ENCODE data around the gene IGSF5.
"Not testable (repeated sequence)": the region's sequence is repeated elsewhere in the genome, so short reads cannot be mapped to it uniquely, and the experiment has no call there.

The IGSF5 gene

DNA sequence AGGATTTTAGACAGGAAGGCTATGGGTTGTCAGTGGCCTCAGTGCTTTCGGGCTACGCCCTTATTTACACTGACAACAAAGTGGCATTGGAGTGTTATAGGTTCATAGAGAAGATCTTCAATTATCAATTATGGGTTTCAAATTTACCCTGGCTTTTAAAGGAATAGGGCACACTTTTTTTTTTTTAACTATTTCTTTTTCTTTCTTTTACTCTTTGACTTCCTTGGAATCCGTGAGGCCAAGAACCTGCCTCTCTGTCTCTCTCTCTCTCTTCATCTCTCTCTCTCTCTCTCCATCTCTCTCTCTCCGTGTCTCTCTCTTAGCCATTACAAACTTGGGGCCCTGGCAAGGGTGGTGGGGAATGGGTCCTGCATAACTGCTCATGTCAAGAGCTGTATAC is at the start of gene IGSF5:
Gene IGSF5 (plus strand): TSS at position 301 of the 400 bp plus-strand sequence. CDS start 327 bp downstream, outside the sequence.
- DNase-seq = not testable (repeated sequence)

DNA sequence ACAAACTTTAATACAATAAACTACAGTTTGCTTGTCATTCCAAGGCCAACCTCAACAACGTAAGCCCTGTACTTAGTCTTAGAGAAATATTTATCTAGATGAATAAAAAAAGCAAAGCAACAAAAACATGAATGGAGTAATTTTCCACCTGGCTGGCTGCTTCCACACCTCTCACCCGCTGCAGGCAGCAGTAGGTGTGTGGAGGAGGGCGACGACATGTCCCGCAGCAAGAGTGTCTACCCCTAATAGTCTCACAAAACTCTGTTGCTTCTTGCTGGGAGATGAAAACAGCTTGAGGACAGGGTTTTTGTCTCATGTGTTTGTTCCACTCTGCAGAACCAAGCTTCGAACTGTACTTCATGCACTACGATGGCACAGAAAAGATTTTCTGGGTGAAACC is 48.8 kb upstream of the IGSF5 start:
- no peak for DNase-seq

DNA sequence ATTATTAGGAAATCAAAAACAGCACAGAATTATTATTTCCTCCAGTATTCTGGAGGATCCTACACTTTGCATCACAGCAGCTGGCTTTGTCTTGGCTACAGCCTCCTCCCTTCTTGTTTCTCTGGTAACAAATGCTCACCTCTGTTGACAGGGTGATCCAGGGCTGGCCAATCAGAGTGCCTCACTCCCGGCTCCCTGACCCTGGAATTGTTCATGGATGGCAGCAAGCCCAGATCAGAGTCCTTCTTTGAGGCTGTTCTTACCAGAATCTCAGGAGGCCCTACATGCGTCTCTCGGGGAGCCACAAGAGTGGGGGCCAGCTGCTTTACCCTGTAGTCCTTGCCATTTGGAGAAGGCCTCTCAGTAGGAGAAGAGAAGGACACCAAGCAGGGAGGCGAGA is 48.4 kb upstream of the IGSF5 start:
- DNase-seq = no peak

DNA sequence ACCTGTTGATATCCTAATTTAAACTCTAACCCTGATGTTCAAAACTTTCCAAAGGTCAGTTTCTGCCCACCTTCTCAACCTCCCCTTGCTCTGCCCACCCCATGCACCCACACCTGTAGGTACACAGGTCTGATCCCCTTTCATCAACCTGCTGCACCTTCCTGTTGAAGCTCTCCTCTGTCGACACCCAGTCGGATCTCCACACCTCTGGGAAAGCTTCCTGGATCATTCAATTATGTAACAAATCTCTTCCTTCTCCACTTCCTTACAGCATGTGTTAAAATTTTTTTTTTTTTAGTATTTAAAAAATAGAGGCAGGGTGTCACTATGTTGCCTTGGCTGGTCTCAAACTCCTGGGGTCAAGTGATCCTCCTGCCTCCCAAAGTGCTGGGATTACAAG is 44.7 kb upstream of the IGSF5 start:
- no peak for DNase-seq

DNA sequence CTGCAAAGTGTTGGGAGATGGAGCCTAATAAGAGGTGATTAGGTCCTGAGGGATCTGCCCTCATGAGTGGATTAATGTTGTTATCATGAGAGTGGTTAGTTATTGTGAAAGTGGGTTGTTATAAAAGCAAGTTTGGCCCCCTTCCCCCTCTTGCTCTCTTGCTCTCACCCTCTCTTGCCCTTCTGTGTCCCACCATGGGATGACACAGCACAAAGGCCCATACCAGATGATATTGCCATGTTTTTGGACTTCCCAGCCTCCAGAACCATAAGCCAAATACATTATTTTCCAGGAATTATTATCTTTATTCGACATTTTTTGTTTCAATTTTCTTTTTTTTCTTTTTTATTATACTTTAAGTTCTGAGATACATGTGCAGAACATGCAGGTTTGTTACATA is 41.4 kb upstream of the IGSF5 start:
- DNase-seq = no peak

DNA sequence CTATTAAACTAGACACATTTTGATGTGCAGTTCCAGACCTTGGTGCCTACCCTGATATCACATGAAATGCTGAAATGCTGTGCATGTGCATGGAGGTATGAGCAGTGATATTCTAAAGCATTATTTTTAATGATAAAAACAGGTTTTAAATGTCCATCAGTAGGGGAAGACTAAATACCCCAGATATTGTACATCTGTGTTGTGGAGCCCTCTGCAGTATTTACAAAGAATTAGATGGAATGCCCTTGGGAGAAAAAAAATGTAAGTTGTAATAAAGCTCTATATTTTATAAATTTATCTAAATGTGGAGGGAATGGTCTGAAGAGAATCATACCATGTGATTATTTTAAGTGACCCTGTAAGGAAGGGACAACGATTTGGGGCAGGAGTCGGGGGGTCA is 39.1 kb upstream of the IGSF5 start:
- no peak for DNase-seq

DNA sequence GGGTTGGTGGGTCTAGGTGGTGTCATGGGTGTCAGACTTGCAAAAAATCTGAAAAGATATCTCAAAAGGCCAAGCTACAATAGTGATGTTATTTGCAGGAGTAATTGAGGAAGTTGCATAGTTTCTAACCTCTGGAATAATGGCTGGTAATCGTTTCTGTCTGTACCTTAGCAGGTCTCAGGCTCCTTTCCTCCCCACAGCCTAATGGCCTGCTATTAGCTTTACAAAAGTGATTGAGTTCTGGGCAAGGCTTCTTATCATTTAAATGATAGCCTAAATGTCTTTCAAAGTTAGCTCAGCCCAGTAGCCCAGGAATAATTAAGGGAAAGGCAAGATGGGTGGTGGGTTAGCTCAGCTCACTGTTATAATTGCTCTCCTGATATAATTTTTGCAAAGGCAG is 37.7 kb upstream of the IGSF5 start:
- no peak for DNase-seq

DNA sequence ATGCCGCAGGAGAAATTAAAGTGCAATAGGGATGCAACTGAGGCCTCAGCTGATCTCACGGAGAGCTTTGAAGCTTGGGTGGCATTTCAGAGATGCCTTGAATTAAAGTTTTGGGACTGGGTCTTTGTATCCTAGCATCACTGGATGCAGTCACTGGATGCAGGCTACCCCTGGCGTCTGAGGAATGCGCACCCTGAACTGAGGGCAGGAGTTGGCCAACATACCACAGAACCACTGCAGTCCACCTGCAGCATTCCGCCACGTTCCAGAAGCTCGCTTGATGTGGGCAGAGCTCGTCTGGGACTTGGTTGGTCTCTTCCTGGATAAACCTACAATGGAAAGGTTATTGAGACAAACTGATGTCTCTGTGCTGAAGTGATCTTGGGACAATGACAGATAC is 34.1 kb upstream of the IGSF5 start:
- no peak for DNase-seq

DNA sequence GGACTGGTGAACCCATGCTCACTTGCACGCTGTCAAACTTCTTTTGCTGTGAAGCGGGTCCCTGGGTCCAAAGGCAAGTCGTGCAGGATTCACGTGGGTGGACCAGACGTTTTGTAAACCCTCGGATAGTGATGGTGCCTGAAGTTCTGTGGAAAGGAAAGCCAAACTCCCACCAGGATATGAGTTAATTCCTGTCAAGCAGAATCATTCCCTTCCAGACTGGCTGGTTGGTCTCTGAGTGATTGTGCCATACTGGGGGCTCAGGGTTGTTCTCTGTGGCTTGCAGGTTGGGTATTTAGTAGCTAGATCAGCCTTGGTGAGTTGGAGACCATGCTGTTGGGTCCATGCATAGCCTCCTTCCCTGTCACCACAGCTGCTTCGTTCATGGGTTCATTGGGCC is 32.7 kb upstream of the IGSF5 start:
- no peak for DNase-seq

DNA sequence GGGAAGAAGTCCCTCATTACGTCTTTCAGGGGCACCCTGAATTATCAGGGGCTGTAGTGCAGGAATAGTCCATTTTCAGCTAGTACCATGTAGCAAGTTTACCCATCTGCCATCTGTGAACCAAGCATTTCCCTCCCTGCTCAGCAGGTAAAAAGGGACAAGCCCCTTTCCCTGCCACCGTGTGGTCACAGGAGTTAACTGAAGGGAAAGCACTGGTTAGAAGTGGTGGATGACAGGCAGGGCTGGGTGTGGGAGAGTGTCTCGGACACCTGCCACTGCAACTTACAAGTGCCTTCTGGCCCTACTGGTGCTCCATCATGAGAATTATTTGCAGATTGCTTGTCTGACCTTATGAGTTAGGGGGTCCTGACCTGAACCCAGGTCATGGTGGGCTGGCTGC is 32.0 kb upstream of the IGSF5 start:
- peak; percentile 57 for DNase-seq

DNA sequence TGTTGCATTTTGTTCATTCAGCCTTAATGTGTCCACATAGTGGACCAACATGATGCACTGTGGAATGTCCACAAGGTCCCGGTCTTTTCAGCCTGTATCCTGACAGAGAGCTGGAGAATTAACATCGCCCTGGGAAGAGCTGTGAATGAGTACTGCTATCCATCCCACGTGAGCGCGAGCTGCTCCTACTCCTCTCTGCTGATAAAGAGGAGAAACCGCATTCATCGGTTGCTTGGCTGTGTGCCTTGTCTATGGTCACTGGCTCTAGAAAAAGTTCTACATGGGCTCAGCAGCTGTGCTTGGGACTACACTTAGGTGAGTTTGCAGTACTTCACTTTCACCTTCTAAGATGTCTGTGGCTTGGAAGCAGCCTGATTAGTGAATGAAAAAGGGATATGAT is 31.1 kb upstream of the IGSF5 start:
- DNase-seq = no peak

DNA sequence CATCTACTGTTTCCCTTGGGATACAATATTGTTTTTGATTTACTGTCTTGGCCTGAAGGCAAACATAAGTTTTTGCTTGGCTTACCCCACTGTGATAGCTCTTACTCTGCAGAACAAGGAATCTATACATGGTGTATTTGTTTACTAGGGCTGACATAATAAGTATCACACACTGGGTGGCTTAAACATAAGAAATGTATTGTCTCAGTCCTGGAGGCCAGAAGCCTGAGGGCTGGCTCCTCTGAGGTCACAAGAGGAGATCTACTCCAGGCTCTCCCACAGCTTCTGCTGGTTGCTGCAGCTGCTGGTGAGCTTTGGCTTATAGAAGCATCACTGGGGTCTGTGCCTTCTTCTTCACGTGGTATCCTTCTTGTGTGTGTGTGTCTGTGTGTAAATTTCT is 30.7 kb upstream of the IGSF5 start:
- DNase-seq = no peak

DNA sequence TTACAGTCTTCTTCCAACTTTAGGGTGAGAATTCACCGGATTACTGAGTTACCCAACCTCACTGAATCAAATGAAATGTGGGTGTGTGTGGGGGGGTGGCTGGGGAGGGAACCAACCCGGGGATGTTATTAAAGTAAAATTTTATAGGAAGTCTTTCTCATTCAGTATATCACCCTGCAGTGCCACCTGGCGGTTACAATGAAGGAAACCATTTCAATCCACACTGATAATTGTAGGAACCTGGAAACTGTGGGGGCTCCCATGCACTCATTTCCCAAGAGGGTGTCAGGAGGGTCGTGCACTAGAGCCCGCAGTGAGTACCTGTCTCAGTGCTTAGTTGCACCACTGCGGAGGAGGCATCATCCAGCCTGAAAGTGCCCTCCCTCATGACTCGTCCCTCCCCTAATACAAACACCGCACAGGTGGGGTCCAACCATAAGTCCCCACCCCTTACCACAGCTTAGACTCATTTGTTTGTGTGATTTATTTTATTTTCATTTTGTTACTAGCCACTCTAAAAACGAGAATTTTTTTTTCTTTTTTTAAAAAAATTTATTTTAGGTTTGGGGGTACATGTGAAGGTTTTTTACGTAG is 29.1 kb upstream of the IGSF5 start:
- peak; percentile 4 to 54 for DNase-seq

DNA sequence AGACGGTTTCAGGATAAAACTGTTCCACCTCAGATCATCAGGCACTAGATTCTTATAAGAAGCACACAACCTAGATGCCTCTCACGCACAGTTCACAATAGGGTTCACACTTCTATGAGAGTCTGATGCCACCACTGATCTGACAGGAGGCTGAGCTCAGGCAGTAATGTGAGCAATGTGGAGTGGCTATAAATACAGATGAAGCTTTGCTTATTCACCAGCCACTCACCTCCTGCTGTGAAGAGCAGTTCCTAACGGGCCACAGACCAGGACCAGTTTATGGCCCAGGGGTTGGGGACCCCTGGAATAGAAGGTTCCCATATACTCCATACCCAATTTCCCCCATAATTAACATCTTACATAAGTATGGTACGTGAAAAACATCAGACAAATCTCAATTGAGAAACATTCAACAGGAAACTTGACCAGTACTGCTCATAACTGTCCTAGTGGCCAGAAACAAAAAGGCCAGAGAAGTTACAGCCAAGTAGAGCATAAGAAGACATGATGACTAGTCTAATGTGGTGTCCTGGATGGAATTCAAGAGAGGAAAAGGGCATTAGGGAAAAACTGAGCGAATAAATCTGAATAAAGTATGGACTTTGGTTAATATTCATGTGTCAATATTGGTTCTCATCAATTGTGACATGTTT is 24.7 kb upstream of the IGSF5 start:
- no peak for DNase-seq

DNA sequence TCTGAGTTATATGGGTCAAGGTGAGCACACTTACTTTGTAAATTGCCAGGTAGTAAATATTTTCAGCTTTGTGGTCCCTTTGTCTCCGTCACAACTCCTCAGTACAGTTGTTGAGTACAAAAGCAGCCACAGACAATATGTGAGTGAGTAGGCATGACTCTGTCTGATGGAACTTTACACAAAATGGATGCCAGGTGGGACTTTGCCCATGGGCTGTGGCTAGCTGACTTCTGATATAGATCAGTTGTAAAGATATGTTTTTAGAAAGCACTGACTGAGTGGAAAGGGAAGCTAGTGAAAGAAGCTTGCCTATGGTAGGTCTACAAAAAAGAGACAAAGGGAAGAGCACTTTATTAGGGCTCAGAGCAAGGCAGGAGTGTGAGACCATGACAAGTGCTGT is 23.1 kb upstream of the IGSF5 start:
- no peak for DNase-seq

DNA sequence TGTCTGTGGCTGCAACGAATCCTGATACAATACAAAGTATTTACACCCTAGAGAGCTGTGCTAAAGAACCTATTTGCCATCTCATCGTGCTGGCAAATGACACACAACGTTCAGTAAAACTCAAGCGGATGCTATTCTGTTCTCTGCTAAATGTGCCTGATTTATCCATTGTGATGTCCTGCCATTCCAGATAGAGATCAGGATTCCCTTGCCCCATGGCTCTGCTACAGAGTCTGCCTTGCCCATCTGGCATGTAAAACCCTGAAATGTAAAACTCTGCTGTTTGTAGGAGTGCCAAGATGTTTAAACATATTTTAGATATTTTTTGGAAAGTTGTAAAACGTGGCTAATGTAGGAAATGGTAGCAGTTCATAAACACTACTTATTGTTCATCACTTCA is 20.0 kb upstream of the IGSF5 start:
- no peak for DNase-seq

DNA sequence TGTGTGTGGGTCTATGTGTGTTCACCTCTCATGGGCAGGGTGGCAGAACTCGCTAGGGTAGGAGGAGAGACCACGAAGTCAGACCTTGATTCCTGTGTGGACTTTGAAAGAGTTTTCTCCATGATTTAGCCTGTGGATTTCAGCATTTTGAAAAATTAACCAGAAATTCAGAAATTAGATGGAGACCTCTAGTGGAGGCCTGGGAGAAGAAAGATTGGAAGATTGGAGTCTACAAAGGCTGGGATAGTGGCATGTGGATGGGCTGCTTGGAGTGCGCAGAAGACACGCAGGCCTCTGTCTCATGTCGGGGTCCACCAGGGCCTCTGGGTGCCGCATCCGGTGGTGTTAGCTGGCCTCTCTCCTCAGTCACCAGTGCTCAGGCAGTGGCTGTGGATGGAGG is 18.9 kb upstream of the IGSF5 start:
- no peak for DNase-seq

DNA sequence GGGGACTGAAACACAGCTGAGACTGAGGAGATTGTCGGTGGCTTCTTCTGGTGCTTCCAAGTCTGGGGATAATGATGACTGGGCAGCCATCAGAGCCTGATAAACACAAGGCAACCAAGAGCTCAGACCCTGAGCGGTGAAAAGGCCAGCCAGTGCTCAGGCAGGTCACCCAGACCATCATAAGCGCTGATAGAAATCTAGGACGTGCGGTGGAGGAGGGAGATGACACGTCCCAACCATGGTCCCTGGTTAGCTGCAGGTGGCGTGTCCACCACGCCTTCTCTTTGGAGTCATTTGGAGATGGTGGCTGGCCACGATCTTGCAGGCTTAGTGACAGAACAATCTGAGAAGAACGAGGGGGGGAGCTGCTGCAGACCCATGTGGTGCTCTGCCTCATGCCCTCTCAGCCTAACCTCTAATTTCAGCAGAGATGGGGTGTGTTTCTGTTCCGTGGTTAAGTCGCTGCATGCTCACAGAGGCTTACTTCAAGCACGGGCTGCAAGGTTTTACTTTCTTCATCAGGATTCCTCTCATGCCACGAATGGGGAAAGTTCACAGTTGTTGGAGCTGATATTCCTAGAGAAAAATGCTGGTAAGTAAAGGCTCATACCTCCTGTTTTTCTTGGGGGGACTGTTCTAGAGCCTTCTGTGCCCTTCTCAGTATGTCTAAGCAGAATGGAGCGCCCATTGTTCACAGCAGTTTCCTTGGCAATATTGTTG is 17.4 kb upstream of the IGSF5 start:
- no peak for DNase-seq

DNA sequence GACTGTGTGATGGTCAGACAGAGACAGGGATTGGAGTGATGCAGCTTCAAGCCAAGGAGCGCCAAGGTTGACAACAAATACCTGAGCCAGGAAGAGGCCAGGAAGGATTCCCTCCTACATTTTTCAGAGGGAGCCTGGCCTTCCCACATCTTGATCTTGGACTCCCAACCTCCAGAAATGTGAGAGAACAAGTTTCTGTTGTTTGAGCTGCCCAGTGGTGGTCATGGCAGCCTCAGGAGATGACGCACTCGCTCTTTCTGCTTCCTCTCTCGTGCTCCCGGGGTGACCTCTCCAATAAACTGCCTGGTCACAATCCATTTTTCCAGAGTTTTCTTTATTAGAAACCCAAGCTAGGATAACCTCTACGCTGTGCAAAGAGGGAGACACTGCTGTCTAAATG is 16.6 kb upstream of the IGSF5 start:
- no peak for DNase-seq

DNA sequence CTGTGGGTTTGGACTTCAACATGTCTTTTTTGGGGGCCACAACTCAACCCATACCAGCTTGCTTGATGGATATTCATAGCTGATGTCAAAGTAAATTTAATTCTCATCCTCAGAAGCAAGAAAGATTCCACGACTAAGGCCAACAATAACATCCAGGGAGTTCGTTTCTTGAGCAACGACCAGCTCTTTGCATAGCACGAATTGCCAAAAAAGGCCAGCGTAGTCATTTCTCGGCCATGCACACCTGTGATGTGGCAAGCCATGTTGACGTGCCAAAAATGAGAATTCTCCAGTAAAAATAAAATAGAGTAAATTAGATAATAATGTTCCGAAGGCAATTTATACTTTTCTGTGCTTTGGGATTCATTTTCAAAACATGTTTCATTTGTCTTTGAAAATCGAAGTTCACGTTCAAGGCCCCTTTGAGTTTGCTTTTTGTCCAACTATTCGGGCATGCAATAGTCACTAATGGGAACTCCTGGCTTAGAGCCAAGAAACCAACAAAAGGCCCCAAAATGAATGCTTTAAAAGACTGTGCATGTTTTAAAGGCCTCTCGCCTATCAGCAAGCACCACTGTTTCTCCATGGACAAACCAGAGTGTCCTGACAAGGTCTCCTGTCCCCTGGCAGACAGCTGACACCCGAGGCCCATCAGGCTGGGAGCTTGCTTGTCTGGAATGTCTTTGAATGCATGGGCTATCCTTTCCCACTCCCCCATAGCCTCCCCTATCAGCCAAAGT is 14.4 kb upstream of the IGSF5 start:
- no peak for DNase-seq

DNA sequence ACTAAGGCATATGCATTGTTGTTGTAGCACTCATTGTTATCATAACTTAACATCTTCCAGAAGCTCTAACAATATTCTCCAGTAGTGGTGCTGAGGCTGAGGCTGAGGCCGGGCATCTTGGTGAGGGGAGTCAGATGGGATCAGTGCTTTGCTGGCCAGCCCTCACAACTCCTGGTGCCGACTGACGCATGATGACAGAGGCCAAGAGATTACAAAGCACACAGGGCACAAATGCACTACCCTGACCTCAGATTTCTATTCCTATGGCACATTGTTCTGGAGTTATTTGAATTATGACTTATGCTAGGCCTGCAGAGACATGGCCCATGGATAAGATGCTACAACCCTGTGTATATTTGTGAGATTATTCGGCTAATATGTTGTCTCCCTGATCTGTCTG is 8.3 kb upstream of the IGSF5 start:
- no peak for DNase-seq

DNA sequence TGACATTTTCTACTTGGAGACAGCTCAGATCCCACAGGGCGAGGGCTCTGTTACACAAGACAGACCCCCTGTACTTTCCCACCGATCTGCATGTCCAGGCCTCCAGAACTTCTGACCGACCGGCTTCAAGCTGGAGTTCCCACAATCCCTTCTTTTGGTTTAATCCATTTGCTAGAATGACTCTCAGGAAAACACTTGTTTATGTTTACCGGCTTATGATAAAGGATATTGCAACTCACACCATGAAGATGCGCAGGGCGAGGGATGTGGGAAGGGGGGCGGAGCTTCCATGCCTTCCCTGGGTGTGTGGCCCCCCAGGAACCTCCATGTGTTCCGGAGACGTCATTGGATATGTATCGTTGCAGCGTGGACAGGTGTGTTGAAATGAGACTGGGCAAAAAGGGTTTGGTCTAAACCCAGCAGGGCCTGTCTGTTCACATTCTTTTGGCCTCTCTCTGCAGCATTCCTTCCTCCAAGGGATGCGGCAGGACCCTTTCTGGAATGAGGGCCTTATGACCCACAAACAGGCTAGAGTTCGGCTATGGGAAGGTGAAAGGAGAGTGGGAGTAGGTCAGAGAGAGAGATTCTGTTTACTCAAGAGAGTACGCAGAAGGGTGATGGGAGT is 7.5 kb upstream of the IGSF5 start:
- no peak for DNase-seq

DNA sequence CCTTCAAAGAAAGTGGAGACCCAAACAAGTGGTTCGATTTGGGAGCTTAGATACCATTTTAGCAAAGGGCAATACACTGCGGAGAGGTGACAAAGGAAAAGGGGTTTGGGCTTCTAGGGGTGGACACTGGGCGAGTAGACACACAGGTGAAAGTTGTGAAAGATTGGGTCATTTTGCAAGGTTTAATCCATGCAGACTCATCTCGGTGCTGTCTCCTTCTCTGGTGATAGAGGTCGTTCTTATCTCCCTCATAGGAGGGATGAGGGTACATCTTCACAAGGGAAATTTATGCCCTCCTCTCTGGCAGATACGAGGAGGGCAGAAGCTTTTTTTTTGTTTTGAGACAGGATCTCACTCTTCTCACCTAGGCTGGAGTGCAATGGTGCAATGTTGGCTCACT is 6.4 kb upstream of the IGSF5 start:
- DNase-seq = no peak
